Measurements from ENCODE around the gene ADRB1.

The ADRB1 gene

GRCh38 chr10:114052255-114052654 lies 8.6 kb downstream of the ADRB1 start:
- Mint-ChIP-seq H3K27me3 (ENCODE audit: low read depth) (peaks cover 75% of the 10 kb centered on the region), H3K27ac (no peak overlapping the region), H3K36me3 (ENCODE audit: low read depth) (no peaks in the 10 kb centered on the region), H3K9me3 (no peaks in the 10 kb centered on the region), H3K4me1 (no peaks in the 10 kb centered on the region), H3K4me3 (no peak overlapping the region)
- no peak for TF ChIP-seq CTCF (IDR thresholded peaks at IDR 0.05; ENCODE audit: unreplicated experiment in 3 of 3)

- no peak for TF ChIP-seq CTCF (IDR thresholded peaks at IDR 0.05; ENCODE audit: unreplicated experiment in 3 of 3)
- H3K4me1 Mint-ChIP-seq, result no peaks in the 10 kb centered on the region
- no peak overlapping the region for H3K4me3 Mint-ChIP-seq
- no peaks in the 10 kb centered on the region for H3K36me3 Mint-ChIP-seq (ENCODE audit: low read depth)
- H3K27ac Mint-ChIP-seq, result no peak overlapping the region
- H3K9me3 Mint-ChIP-seq, result no peaks in the 10 kb centered on the region
- peaks cover 61% of the 10 kb centered on the region for H3K27me3 Mint-ChIP-seq (ENCODE audit: low read depth)
Measured at GRCh38 chr10:114053946-114054345, 10.3 kb downstream of the ADRB1 start.

DNA sequence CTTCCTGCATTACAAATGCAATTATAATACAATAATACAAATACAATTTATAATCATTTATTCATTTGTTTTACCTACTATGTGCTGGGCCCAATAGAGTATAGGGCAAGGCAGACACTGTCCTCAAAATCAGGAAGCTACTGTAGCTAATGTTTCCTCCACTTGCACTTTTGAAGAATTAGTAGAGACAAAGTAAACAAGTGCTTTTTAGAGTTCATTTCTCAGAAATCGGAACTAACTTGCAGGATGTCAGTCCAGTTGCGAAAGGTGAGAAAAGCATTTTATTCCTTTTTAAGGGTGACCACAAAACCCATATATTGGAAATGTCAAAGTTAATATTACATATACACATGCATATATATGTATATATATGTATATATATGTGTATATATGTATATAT lies 14.2 kb downstream of the ADRB1 start:
- H3K9me3 Mint-ChIP-seq, result no peaks in the 10 kb centered on the region
- no peak overlapping the region for H3K4me3 Mint-ChIP-seq
- TF ChIP-seq CTCF (IDR thresholded peaks at IDR 0.05; ENCODE audit: unreplicated experiment in 3 of 3), result no peak
- peaks cover 31% of the 10 kb centered on the region for H3K27me3 Mint-ChIP-seq (ENCODE audit: low read depth)
- no peaks in the 10 kb centered on the region for H3K36me3 Mint-ChIP-seq (ENCODE audit: low read depth)
- H3K4me1 Mint-ChIP-seq, result peaks cover under 1% of the 10 kb centered on the region
- no peak overlapping the region for H3K27ac Mint-ChIP-seq

DNA sequence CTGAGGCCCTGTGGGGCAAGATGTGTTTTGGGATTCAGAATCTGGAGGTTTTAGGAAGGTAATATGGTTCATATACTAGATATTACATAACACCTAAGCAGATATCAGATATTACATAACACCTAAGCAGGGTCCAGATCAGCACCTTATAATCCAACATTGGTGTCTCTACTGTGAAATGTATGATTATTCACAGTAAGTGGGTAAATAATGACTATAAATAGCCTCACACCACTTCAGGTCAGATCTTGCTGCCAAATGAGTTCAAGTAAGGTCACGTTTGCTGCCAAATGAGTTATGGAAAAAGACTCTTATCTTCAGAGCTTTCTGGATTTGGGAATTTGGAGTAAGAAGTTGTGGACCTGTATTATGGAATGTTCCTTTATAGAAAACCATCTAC lies 14.6 kb downstream of the ADRB1 start:
- Mint-ChIP-seq H3K36me3 (ENCODE audit: low read depth) (no peaks in the 10 kb centered on the region), H3K4me3 (no peak overlapping the region), H3K27me3 (ENCODE audit: low read depth) (peaks cover 33% of the 10 kb centered on the region), H3K4me1 (peaks cover 5% of the 10 kb centered on the region), H3K27ac (no peak overlapping the region), H3K9me3 (no peaks in the 10 kb centered on the region)
- no peak for TF ChIP-seq CTCF (IDR thresholded peaks at IDR 0.05; ENCODE audit: unreplicated experiment in 3 of 3)

GRCh38 chr10:114059561-114059960 lies 15.9 kb downstream of the ADRB1 start:
- Mint-ChIP-seq H3K36me3 (ENCODE audit: low read depth) (no peaks in the 10 kb centered on the region), H3K4me3 (no peak overlapping the region), H3K27ac (no peak overlapping the region), H3K27me3 (ENCODE audit: low read depth) (peaks cover 28% of the 10 kb centered on the region), H3K9me3 (no peaks in the 10 kb centered on the region), H3K4me1 (peaks cover 16% of the 10 kb centered on the region)
- TF ChIP-seq CTCF (IDR thresholded peaks at IDR 0.05; ENCODE audit: unreplicated experiment in 3 of 3), result no peak

- Mint-ChIP-seq H3K4me1 (peaks cover 24% of the 10 kb centered on the region), H3K4me3 (no peak overlapping the region), H3K27ac (no peak overlapping the region), H3K27me3 (ENCODE audit: low read depth) (peaks cover 28% of the 10 kb centered on the region), H3K9me3 (no peaks in the 10 kb centered on the region), H3K36me3 (ENCODE audit: low read depth) (no peaks in the 10 kb centered on the region)
- no peak for TF ChIP-seq CTCF (IDR thresholded peaks at IDR 0.05; ENCODE audit: unreplicated experiment in 3 of 3)
Measured at GRCh38 chr10:114060456-114060855, 16.8 kb downstream of the ADRB1 start.
